ENCODE data around the gene CARS1. TPM values are rescaled to one million over a fixed set of nuclear protein-coding genes. Genes with fewer than 3 reads are reported as not detected.

The CARS1 gene
- total RNA-seq (2022; extraction: Qiagen RNA extraction; ENCODE audit: low read depth): 57.0 to 66.1 TPM (median 64.4 TPM) in 5 replicates

GRCh38 chr11:3057069-3057963 lies at the start of gene CARS1:
TSS of gene CARS1 (minus strand) at chr11:3057423. CDS start at chr11:3057367, 56 bp downstream.

DNA sequence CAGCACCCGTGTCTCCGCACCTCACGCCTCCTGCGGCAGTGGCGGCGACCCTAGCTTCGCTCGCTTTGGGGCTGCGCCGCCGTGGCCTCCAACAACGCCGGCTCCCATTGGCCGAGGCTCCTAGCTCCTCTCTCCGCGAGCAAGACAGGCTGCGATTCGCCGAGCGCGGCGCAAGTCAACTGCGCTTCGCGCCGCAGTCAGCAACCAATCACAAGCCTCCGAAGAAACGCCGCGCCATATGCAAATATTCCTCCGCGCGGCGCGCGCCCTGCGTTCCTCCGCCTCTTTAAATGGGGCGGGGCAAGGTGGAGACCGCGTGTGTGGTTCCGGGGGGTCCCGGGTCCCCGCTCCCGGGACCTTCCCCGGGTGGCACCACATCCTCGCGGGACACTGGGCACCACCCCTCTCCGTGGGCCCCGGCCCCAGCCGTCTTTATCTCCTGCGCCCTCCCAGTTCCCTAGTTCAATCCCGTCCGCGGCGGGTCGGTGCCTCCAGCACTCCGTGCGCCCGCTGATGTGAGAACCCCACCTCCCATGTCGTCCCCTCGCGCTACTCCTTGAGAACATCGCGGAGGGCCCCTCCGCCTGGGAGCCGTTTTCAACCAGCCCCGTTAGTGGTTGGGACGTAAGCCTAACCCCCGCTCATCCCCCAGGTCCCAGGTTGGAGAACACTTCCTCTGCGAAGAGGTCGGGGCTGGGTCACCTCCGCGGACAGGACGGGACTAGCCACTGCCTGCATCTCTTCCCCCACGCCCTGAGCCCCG lies 64.8 kb downstream of the CARS1 start, which contains the start of gene NAP1L4:
TSS of gene NAP1L4 (minus strand) at position 96 of the 763 bp plus-strand sequence. CDS start 13,109 bp downstream, outside the sequence.

Other genes with a start within 250 kb of the CARS1 start
- 0.58 to 0.76 TPM (median 0.66 TPM) in 5 replicates for gene CDKN1C, start 171.6 kb downstream of the CARS1 start, total RNA-seq (2022; extraction: Qiagen RNA extraction; ENCODE audit: low read depth)
- gene PHLDA2, start 128.0 kb downstream of the CARS1 start, total RNA-seq (2022; extraction: Qiagen RNA extraction; ENCODE audit: low read depth): 108 to 163 TPM (median 129 TPM) in 5 replicates
- gene NAP1L4, start 65.1 kb downstream of the CARS1 start, total RNA-seq (2022; extraction: Qiagen RNA extraction; ENCODE audit: low read depth): 107 to 131 TPM (median 127 TPM) in 5 replicates
- 4.7 to 7.3 TPM (median 5.0 TPM) in 5 replicates for gene OSBPL5, start 107.9 kb upstream of the CARS1 start, total RNA-seq (2022; extraction: Qiagen RNA extraction; ENCODE audit: low read depth)
- gene MRGPRG, start 161.4 kb upstream of the CARS1 start, total RNA-seq (2022; extraction: Qiagen RNA extraction; ENCODE audit: low read depth): not detected in 5 replicates
- gene MRGPRE, start 175.0 kb upstream of the CARS1 start, total RNA-seq (2022; extraction: Qiagen RNA extraction; ENCODE audit: low read depth): 0.06 to 0.21 TPM (median 0.10 TPM) in 5 replicates